ENCODE measurements around the gene RPS16. TPM values are rescaled to one million over a fixed set of nuclear protein-coding genes. Genes with fewer than 3 reads are reported as not detected.

Gene RPS16
- total and polyA plus RNA-seq, 2 donors (not counting 1 experiment from before 2014, with no cell fraction given) = 3,910 to 6,448 TPM

DNA sequence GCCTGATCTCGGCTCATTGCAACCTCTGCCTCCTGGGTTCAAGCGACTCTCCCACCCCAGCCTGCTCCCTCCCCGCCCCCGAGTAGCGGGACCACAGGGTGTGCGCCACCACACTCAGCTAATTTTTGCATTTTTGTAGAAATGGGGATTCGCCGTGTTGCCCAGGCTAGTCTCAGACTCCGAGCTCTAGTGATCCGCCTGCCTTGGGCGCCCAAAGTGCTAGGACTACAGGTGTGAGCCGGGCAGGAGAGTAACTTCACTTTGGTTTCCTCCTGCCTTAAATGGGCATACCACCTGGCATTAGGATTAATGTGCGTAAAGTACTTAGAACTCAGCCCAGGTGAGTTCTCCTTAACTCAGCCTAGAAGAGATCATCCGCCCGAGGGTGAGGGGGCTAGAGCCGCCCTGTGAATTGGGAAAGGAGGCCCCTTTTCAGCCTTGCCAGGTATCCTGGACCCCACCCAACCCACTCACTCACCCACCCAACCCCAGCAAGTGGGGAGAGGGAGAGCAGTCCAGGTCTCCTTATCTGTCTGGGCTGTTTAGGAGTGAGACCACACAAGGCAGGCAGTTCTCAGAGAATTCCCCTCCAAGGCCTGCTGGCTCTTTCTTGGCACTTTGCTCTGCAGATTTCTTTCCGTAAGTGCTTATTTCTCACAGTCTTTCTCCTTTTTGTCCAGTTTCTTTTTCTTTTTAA lies 30.3 kb downstream of the RPS16 start:
- H2AFZ ChIP-seq (ENCODE audit: insufficient read depth, low read depth, low read length, poor library complexity, severe bottlenecking) = no peak overlapping the region
- H3K27ac ChIP-seq (ENCODE audit: low read length in 2 of 2) = peak overlapping the region; percentile 100
- intact Hi-C loops (cut with micrococcal nuclease) = loop anchor here (10.0 kb wide), 1 partner anchor 541 kb away; no protein-coding TSS in a partner anchor
- H3K27me3 ChIP-seq (replicated peaks in 1 of 4; ENCODE audit: control extremely low read depth in 1 of 4, control insufficient read depth in 3 of 4, insufficient read depth in 4 of 4, low read length in 3 of 4) = no peaks in the 10 kb centered on the region
- peaks cover 0 to 20% of the 10 kb centered on the region in 2 experiments for H3K36me3 ChIP-seq (replicated peaks in 1 of 2; ENCODE audit: control extremely low read depth in 1 of 2, control insufficient read depth in 1 of 2, extremely low read depth in 1 of 2, insufficient read depth in 2 of 2, low read length in 1 of 2)
- peak overlapping the region; percentile 100 for H3K4me2 ChIP-seq (replicated peaks; ENCODE audit: low read depth, low read length, poor library complexity, severe bottlenecking)
- peak overlapping the region; percentile 99 for H3K9ac ChIP-seq (ENCODE audit: low read length)
- peak; percentile 53 for DNase-seq
- H3K9me3 Mint-ChIP-seq (ENCODE audit: insufficient read depth) = no peaks in the 10 kb centered on the region
- H4K20me1 ChIP-seq (ENCODE audit: control insufficient read depth, insufficient read depth, low read length, poor library complexity, severe bottlenecking) = peaks cover 25% of the 10 kb centered on the region
- ChIA-PET CTCF (interaction anchor here (1.2 to 2.3 kb wide), 3 partner anchors 8 to 15 kb away, joined by 3 to 15 read pairs (median 5); partner anchors contain the start of genes MED29 and PAF1), POLR2A (interaction anchor here (0.6 to 8.8 kb wide), 8 partner anchors 8 to 67 kb away, joined by 3 to 69 read pairs (median 4); partner anchors contain the start of genes MED29, PAF1, RPS16 and SUPT5H)
- H3K4me3 Mint-ChIP-seq = peak overlapping the region; percentile 94
- ATAC-seq (ENCODE audit: low read depth) = no peak
- H3K9me3 ChIP-seq (ENCODE audit: control extremely low read depth in 1 of 3, control insufficient read depth in 2 of 3, insufficient read depth in 1 of 3, low read length in 2 of 3) = peaks cover 0 to 4% (median 0%) of the 10 kb centered on the region in 3 donors
- H3K27me3 Mint-ChIP-seq = no peaks in the 10 kb centered on the region
- H3K27ac Mint-ChIP-seq = peak overlapping the region; percentile 96
- WGBS (ENCODE audit: insufficient coverage) = 87% methylated on average over 11 of the region's 17 CpGs
- TF ChIP-seq, protein P1, sequence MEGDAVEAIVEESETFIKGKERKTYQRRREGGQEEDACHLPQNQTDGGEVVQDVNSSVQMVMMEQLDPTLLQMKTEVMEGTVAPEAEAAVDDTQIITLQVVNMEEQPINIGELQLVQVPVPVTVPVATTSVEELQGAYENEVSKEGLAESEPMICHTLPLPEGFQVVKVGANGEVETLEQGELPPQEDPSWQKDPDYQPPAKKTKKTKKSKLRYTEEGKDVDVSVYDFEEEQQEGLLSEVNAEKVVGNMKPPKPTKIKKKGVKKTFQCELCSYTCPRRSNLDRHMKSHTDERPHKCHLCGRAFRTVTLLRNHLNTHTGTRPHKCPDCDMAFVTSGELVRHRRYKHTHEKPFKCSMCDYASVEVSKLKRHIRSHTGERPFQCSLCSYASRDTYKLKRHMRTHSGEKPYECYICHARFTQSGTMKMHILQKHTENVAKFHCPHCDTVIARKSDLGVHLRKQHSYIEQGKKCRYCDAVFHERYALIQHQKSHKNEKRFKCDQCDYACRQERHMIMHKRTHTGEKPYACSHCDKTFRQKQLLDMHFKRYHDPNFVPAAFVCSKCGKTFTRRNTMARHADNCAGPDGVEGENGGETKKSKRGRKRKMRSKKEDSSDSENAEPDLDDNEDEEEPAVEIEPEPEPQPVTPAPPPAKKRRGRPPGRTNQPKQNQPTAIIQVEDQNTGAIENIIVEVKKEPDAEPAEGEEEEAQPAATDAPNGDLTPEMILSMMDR (IDR thresholded peaks at IDR 0.05) = no peak
- no peak for TF ChIP-seq EZH2 (IDR thresholded peaks at IDR 0.05; ENCODE audit: borderline replicate concordance, insufficient read depth, low read depth, low read length, poor library complexity, severe bottlenecking)
- peaks cover 62% of the 10 kb centered on the region for H3K4me1 Mint-ChIP-seq
- peaks cover 63% of the 10 kb centered on the region for H3K79me2 ChIP-seq (ENCODE audit: control insufficient read depth, insufficient read depth, low read length)
- H3K4me1 ChIP-seq (ENCODE audit: control insufficient read depth in 2 of 2, insufficient read depth in 2 of 2, low read length in 2 of 2) = peaks cover 47 to 69% of the 10 kb centered on the region in 2 donors
- H3K4me3 ChIP-seq (ENCODE audit: control extremely low read depth in 1 of 5, extremely low read depth in 1 of 5, insufficient read depth in 1 of 5, low read depth in 2 of 5, low read length in 4 of 5) = peak overlapping the region in 4 of 5 experiments; percentile 87 to 99 (median 96)
